ENCODE results near the gene TM2D3. TPM values are rescaled to one million over a fixed set of nuclear protein-coding genes. Genes with fewer than 3 reads are reported as not detected.

The TM2D3 gene
- total and polyA plus RNA-seq, 3 experiments from 2014 or later = 35.8 to 68.0 (median 63.5) TPM

DNA sequence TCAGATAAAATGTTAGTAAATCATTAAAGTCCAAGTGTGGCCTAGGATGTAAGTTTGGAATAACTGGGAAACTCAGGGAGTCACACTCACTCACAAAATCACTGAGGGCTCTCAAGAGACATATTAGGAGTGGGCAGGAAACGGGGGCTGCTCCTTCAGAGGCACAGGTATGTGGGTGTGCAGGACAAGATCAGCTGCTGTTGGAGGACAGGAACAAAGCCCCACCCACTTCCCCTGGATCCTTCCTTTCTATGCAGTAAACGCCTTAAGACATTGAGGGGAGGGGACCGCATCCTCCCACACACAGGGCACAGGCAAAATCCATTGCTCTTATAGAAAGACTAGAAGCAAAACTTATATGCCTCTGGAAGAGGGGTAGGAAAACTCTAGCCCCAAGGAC lies 30.2 kb downstream of the TM2D3 start:
- Histone ChIP-seq H3K4me1 (ENCODE audit: insufficient read depth, low read length) (peaks cover 8% of the 10 kb centered on the region), H3K36me3 (ENCODE audit: insufficient read depth, low read length) (no peaks in the 10 kb centered on the region), H3K4me3 (ENCODE audit: low read length) (no peak overlapping the region), H3K27ac (ENCODE audit: low read depth, low read length) (no peak overlapping the region), H3K9me3 (ENCODE audit: low read length) (no peaks in the 10 kb centered on the region), H3K27me3 (ENCODE audit: insufficient read depth, low read length, poor library complexity, severe bottlenecking) (no peaks in the 10 kb centered on the region)
- H3K36me3 Mint-ChIP-seq = peaks cover 12 to 68% (median 24%) of the 10 kb centered on the region in 3 donors
- H3K27ac Mint-ChIP-seq = peak overlapping the region in 3 of 8 donors; percentile 40 to 74 (median 49)
- ChIA-PET CTCF (no interaction called here), POLR2A (interaction anchor here (0.6 kb wide), 1 partner anchor 322 kb away, joined by 3 read pairs; no protein-coding TSS in a partner anchor)
- no peaks in the 10 kb centered on the region for H3K27me3 Mint-ChIP-seq
- H3K4me1 Mint-ChIP-seq = peaks cover 27 to 42% (median 31%) of the 10 kb centered on the region in 3 donors
- DNase-seq = no peak
- H3K9me3 Mint-ChIP-seq = peaks cover 0 to 4% (median 3%) of the 10 kb centered on the region in 5 donors
- no peak overlapping the region for H3K4me3 Mint-ChIP-seq

DNA sequence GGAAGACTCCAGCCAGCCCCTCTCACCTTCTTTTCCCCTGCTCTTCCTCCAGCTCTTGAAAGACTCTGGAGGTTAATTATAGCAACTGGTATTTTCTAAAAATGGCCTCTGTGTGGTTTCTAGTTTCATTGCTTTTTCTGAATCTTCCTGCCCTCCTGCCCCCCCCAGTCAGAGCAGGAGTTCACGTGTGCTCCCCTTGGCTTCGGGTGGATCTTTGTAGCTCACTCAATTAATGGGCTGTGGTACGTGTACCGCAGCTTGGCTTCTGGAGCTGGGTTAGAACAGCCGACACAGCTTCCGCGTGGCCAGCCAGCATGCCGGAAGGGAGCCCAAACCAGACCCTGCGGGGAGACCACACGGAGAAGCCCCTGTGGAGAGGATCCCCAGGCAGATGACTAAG lies 31.5 kb downstream of the TM2D3 start:
- POLR2A ChIA-PET = no interaction called here
- CTCF ChIA-PET = no interaction called here
- no peaks in the 10 kb centered on the region for H3K9me3 ChIP-seq (ENCODE audit: low read length)
- H3K36me3 ChIP-seq (ENCODE audit: insufficient read depth, low read length) = no peaks in the 10 kb centered on the region
- H3K27ac ChIP-seq (ENCODE audit: low read depth, low read length) = no peak overlapping the region
- Mint-ChIP-seq H3K36me3 (peaks cover 7 to 63% (median 20%) of the 10 kb centered on the region in 3 donors), H3K27me3 (no peaks in the 10 kb centered on the region), H3K27ac (no peak overlapping the region), H3K4me1 (peaks cover 24 to 38% (median 31%) of the 10 kb centered on the region in 3 donors), H3K4me3 (no peak overlapping the region), H3K9me3 (peaks cover 0 to 4% (median 3%) of the 10 kb centered on the region in 5 donors)
- H3K27me3 ChIP-seq (ENCODE audit: insufficient read depth, low read length, poor library complexity, severe bottlenecking) = no peaks in the 10 kb centered on the region
- no peak for DNase-seq
- H3K4me1 ChIP-seq (ENCODE audit: insufficient read depth, low read length) = peaks cover 8% of the 10 kb centered on the region
- no peak overlapping the region for H3K4me3 ChIP-seq (ENCODE audit: low read length)

DNA sequence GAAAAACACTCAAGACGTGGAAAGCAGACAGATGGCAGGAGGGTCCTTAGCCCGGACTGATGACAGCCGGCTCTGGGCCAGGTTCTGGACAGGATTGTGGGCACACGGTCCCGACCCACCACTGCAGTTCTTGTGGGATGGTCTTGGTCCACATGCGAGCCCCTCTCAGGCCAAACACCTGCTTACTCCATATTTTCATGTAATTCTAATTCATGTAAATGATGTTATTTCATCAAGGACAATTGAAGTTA lies 32.6 kb downstream of the TM2D3 start:
- peaks cover 0 to 4% (median 3%) of the 10 kb centered on the region in 5 donors for H3K9me3 Mint-ChIP-seq
- H3K27ac Mint-ChIP-seq = no peak overlapping the region
- no peaks in the 10 kb centered on the region for H3K27me3 Mint-ChIP-seq
- Histone ChIP-seq H3K4me1 (ENCODE audit: insufficient read depth, low read length) (peaks cover 8% of the 10 kb centered on the region), H3K36me3 (ENCODE audit: insufficient read depth, low read length) (no peaks in the 10 kb centered on the region), H3K27me3 (ENCODE audit: insufficient read depth, low read length, poor library complexity, severe bottlenecking) (no peaks in the 10 kb centered on the region), H3K4me3 (ENCODE audit: low read length) (no peak overlapping the region), H3K27ac (ENCODE audit: low read depth, low read length) (no peak overlapping the region), H3K9me3 (ENCODE audit: low read length) (no peaks in the 10 kb centered on the region)
- H3K4me1 Mint-ChIP-seq = peaks cover 24 to 31% (median 28%) of the 10 kb centered on the region in 3 donors
- H3K4me3 Mint-ChIP-seq = no peak overlapping the region
- no peak for DNase-seq
- ChIA-PET CTCF (no interaction called here), POLR2A (no interaction called here)
- peaks cover 7 to 53% (median 20%) of the 10 kb centered on the region in 3 donors for H3K36me3 Mint-ChIP-seq

DNA sequence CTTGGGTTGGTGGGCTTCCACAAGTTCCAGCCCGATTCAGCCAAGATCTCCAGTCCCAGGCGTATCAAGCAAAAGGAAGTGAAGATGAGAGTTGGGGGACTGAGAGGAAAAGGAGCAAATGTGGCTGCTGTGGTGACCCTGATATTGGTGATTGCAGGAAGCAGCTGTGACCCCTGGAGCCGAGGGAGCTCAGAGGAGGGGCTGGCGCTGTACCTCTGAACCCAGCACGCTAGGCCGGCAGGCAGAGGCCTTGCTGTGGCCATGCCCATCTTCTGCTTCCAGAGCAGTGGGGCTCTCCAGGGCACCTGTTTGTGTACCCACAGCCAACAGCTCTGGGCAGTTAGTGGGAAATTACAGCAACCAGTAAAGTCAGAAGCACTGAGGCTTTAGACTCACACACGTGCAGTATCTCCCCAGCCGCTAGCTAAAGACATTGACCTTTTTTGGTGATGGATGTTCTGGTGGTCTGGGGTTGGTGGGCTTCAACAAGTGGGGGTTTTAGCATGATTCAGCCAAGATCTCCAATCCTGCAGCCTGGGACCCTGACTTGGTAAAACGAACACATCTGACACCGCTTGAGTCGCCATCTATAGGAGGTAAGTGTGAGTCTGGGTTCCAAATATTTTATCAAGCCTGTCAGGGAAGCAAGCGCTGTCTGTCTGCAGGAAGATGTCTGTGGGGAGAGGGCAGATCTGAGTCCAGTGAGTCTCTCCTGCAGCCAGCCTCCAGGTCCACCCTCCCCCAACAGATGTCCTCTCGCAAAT lies 33.1 kb downstream of the TM2D3 start:
- Mint-ChIP-seq H3K9me3 (peaks cover 0 to 4% (median 3%) of the 10 kb centered on the region in 5 donors), H3K4me1 (peaks cover 19 to 26% (median 23%) of the 10 kb centered on the region in 3 donors), H3K36me3 (peaks cover 2 to 48% (median 19%) of the 10 kb centered on the region in 3 donors), H3K27ac (no peak overlapping the region), H3K4me3 (no peak overlapping the region), H3K27me3 (no peaks in the 10 kb centered on the region)
- no peak overlapping the region for H3K4me3 ChIP-seq (ENCODE audit: low read length)
- H3K27ac ChIP-seq (ENCODE audit: low read depth, low read length) = no peak overlapping the region
- no peaks in the 10 kb centered on the region for H3K9me3 ChIP-seq (ENCODE audit: low read length)
- H3K36me3 ChIP-seq (ENCODE audit: insufficient read depth, low read length) = no peaks in the 10 kb centered on the region
- H3K4me1 ChIP-seq (ENCODE audit: insufficient read depth, low read length) = peaks cover 8% of the 10 kb centered on the region
- CTCF ChIA-PET = no interaction called here
- POLR2A ChIA-PET = no interaction called here
- no peak for DNase-seq
- H3K27me3 ChIP-seq (ENCODE audit: insufficient read depth, low read length, poor library complexity, severe bottlenecking) = no peaks in the 10 kb centered on the region

DNA sequence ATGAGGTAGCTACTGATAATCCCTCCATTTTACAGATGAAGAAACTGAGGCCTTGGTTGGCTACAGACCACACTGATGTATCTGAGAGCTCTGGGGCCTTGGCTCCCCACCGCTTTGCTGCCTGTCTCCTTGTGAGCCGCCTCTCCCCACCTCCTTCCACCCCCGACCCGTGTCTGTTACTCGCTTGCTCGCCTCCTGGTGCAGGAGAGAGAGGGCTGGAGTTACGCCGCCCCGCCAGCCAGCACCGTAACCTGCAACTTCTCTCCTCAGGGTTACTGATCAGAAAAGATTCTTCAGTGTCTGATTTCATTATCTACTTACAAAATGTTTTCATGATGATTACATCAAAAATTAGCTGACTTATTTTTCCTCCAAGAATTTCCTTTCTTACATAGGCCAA lies 34.1 kb downstream of the TM2D3 start:
- no peaks in the 10 kb centered on the region for H3K9me3 ChIP-seq (ENCODE audit: low read length)
- Mint-ChIP-seq H3K9me3 (peaks cover 0 to 1% (median 0%) of the 10 kb centered on the region in 5 donors), H3K27ac (peak overlapping the region in 2 of 8 donors; percentile 43 to 57), H3K36me3 (peaks cover 0 to 40% (median 11%) of the 10 kb centered on the region in 3 donors), H3K4me3 (no peak overlapping the region), H3K27me3 (no peaks in the 10 kb centered on the region), H3K4me1 (peaks cover 12 to 16% (median 14%) of the 10 kb centered on the region in 3 donors)
- DNase-seq = no peak
- H3K4me3 ChIP-seq (ENCODE audit: low read length) = no peak overlapping the region
- ChIA-PET CTCF (no interaction called here), POLR2A (no interaction called here)
- no peaks in the 10 kb centered on the region for H3K27me3 ChIP-seq (ENCODE audit: insufficient read depth, low read length, poor library complexity, severe bottlenecking)
- peaks cover 8% of the 10 kb centered on the region for H3K4me1 ChIP-seq (ENCODE audit: insufficient read depth, low read length)
- H3K27ac ChIP-seq (ENCODE audit: low read depth, low read length) = no peak overlapping the region
- no peaks in the 10 kb centered on the region for H3K36me3 ChIP-seq (ENCODE audit: insufficient read depth, low read length)

DNA sequence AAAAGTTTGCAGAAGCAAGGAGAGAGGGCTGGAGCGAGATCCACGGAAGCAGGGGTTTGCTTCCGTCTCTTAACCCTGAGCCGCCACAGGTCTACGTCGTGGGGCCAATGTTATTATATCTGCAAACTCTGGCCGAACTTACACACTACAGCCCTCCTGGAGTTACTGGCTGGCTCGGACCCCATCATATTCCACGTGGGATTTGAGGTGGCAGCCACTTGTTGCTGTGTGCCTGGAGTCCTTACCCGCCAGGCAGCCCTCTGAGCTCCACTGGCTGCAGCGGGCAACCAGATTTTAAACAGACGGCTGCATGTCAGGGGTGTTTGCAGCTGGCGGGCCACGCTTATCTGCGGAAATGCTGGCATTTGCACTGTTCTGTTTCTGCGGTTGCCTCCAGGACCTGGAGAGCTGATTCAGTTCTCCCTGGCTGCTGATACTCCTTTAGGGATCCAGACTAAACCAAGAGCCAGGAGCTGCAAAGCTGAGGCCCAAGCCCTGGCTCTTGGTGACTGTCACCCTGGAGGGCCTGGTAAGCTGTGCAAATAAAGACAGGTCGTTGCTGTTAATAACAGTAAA lies 34.7 kb downstream of the TM2D3 start:
- Mint-ChIP-seq H3K9me3 (no peaks in the 10 kb centered on the region), H3K27me3 (no peaks in the 10 kb centered on the region), H3K36me3 (peaks cover 0 to 36% (median 9%) of the 10 kb centered on the region in 3 donors), H3K27ac (peak overlapping the region in 1 of 8 donors; percentile 72), H3K4me1 (peaks cover 8 to 10% (median 10%) of the 10 kb centered on the region in 3 donors), H3K4me3 (no peak overlapping the region)
- CTCF ChIA-PET = no interaction called here
- Histone ChIP-seq H3K4me1 (ENCODE audit: insufficient read depth, low read length) (peaks cover 7% of the 10 kb centered on the region), H3K4me3 (ENCODE audit: low read length) (no peak overlapping the region), H3K27ac (ENCODE audit: low read depth, low read length) (no peak overlapping the region), H3K36me3 (ENCODE audit: insufficient read depth, low read length) (no peaks in the 10 kb centered on the region), H3K27me3 (ENCODE audit: insufficient read depth, low read length, poor library complexity, severe bottlenecking) (no peaks in the 10 kb centered on the region), H3K9me3 (ENCODE audit: low read length) (no peaks in the 10 kb centered on the region)
- no peak for DNase-seq
- POLR2A ChIA-PET = no interaction called here

DNA sequence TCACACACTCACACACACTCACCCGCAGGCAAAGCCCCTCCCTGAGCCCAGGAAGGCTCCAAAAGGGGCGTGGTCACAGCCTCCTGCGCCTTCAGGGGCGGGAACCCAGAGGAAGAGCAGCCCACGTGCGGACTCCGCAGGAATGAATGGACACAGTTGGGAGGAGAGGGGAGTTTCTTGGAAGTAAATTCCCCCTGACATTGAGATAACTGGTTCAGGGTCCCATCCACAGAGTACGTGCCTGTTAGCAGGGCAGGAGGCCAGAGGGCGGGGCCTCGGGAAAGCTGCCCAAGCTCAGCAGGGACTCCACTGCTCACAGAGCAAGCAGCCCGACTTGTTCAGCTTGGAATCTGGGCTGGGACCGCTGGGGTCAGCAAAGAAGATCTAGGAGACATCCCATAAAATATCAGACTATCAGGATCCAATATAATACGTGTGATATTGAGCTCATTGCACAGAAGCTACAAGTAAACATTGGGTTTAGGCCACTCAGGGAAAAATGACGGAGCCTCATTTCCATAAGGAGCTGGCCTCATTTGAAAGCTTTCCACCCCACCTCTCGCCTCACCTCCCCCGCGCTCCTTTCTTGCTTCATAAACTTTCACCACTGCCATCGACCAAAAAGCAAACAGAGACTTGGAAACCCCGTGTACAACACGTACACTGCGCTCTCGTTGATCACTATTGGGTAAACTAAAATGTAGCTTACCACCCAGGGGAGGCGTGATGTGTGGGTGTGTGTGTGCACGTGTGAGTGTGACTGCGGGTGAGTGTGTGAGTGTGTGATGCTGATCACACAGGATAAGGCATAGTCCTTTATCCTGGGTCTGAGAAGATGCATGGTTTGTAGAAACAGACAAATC lies 36.0 kb downstream of the TM2D3 start:
- H3K36me3 Mint-ChIP-seq = peaks cover 0 to 29% (median 4%) of the 10 kb centered on the region in 3 donors
- CTCF ChIA-PET = no interaction called here
- H3K27ac ChIP-seq (ENCODE audit: low read depth, low read length) = no peak overlapping the region
- H3K4me1 ChIP-seq (ENCODE audit: insufficient read depth, low read length) = no peaks in the 10 kb centered on the region
- H3K27me3 ChIP-seq (ENCODE audit: insufficient read depth, low read length, poor library complexity, severe bottlenecking) = no peaks in the 10 kb centered on the region
- H3K4me1 Mint-ChIP-seq = peaks cover 0 to 1% (median 0%) of the 10 kb centered on the region in 3 donors
- no peaks in the 10 kb centered on the region for H3K36me3 ChIP-seq (ENCODE audit: insufficient read depth, low read length)
- no peaks in the 10 kb centered on the region for H3K27me3 Mint-ChIP-seq
- H3K4me3 Mint-ChIP-seq = no peak overlapping the region
- POLR2A ChIA-PET = no interaction called here
- no peak overlapping the region for H3K4me3 ChIP-seq (ENCODE audit: low read length)
- no peak overlapping the region for H3K27ac Mint-ChIP-seq
- no peak for DNase-seq
- H3K9me3 Mint-ChIP-seq = no peaks in the 10 kb centered on the region
- H3K9me3 ChIP-seq (ENCODE audit: low read length) = no peaks in the 10 kb centered on the region

DNA sequence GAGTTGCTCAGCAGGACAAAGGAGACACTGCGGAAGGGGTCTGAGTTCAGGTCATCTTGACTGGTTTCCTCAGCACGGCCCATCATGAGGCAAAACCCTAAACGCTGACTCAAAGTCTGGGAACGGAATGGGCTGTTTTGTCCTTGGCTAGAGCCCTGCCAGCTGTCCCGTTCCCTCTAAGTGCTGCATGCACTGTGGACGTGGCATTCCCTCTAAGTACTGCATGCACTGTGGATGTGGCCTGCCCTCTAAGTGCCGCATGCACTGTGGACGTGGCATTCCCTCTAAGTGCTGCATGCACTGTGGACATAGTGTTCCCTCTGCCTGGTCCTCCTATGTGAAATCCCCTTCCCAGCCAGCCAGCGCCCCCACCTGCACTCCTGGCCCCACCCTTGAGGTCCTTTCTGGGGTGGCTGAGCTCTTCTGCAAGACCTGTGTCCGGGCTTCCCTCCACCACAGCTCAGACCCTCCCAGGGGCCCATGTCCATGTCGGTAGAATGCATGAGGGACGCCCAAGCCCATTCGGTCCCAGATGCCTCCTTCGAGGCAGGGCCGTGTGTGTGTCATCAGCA lies 36.7 kb downstream of the TM2D3 start:
- Histone ChIP-seq H3K4me1 (ENCODE audit: insufficient read depth, low read length) (no peaks in the 10 kb centered on the region), H3K36me3 (ENCODE audit: insufficient read depth, low read length) (no peaks in the 10 kb centered on the region), H3K27me3 (ENCODE audit: insufficient read depth, low read length, poor library complexity, severe bottlenecking) (no peaks in the 10 kb centered on the region), H3K27ac (ENCODE audit: low read depth, low read length) (no peak overlapping the region), H3K4me3 (ENCODE audit: low read length) (no peak overlapping the region), H3K9me3 (ENCODE audit: low read length) (no peaks in the 10 kb centered on the region)
- Mint-ChIP-seq H3K36me3 (peaks cover 0 to 23% (median 1%) of the 10 kb centered on the region in 3 donors), H3K4me3 (no peak overlapping the region), H3K27me3 (no peaks in the 10 kb centered on the region), H3K27ac (no peak overlapping the region), H3K4me1 (peaks cover 0 to 1% (median 0%) of the 10 kb centered on the region in 3 donors), H3K9me3 (no peaks in the 10 kb centered on the region)
- ChIA-PET CTCF (no interaction called here), POLR2A (no interaction called here)
- DNase-seq = no peak
